ENCODE measurements around the gene STK32B. TPM values are rescaled to one million over a fixed set of nuclear protein-coding genes. Genes with fewer than 3 reads are reported as not detected.

The STK32B gene
- total and polyA plus RNA-seq, 10 donors = 0.03 to 0.87 (median 0.36) TPM

- intact Hi-C loops (cut with DNase I; ENCODE audit: low total_unique reads) = no loop called here
- no peak for DNase-seq
- H3K4me1 ChIP-seq = no peaks in the 10 kb centered on the region
- H3K27ac ChIP-seq = no peak overlapping the region
- H3K4me3 ChIP-seq = no peak overlapping the region
- no peaks in the 10 kb centered on the region for H3K27me3 ChIP-seq (replicated peaks in 1 of 7)
- TF ChIP-seq POLR2A (IDR thresholded peaks at IDR 0.05) (no peak), CTCF (IDR thresholded peaks at IDR 0.05 in 8 of 11, conservative IDR thresholded peaks at IDR 0.05 in 3 of 11) (peak in 6 of 11 experiments; percentile 30 to 56 (median 42))
- H3K9me3 ChIP-seq = peaks cover 0 to 27% (median 10%) of the 10 kb centered on the region in 8 donors
- H3K36me3 ChIP-seq = no peaks in the 10 kb centered on the region
- WGBS, 5 donors = 63 to 77% (median 70%) methylated on average over 8 of the region's 8 CpGs
Observed at GRCh38 chr4:5399790-5400421, 348.6 kb downstream of the STK32B start.

GRCh38 chr4:5403746-5404497, 352.6 kb downstream of the STK32B start:
- H3K27me3 ChIP-seq (replicated peaks in 1 of 7) = no peaks in the 10 kb centered on the region
- TF ChIP-seq POLR2AphosphoS5 (IDR thresholded peaks at IDR 0.05) (no peak), POLR2A (IDR thresholded peaks at IDR 0.05) (no peak), CTCF (IDR thresholded peaks at IDR 0.05 in 8 of 11, conservative IDR thresholded peaks at IDR 0.05 in 3 of 11) (no peak)
- no peaks in the 10 kb centered on the region for H3K4me1 ChIP-seq
- no peak overlapping the region for H3K27ac ChIP-seq
- DNase-seq = no peak
- no peak overlapping the region for H3K4me3 ChIP-seq
- no peaks in the 10 kb centered on the region for H3K36me3 ChIP-seq
- intact Hi-C loops (cut with DNase I; ENCODE audit: low total_unique reads) = no loop called here
- peaks cover 0 to 55% (median 32%) of the 10 kb centered on the region in 8 donors for H3K9me3 ChIP-seq
- 82 to 91% (median 88%) methylated on average over 7 of the region's 7 CpGs for WGBS, 5 donors

- Histone ChIP-seq H3K27me3 (replicated peaks in 1 of 7) (no peaks in the 10 kb centered on the region), H3K9me3 (peaks cover 0 to 32% (median 19%) of the 10 kb centered on the region in 8 donors), H3K36me3 (no peaks in the 10 kb centered on the region), H3K4me1 (no peaks in the 10 kb centered on the region), H3K4me3 (no peak overlapping the region), H3K27ac (no peak overlapping the region)
- no peak for DNase-seq
- intact Hi-C loops (cut with DNase I; ENCODE audit: low total_unique reads) = no loop called here
- no peak for TF ChIP-seq POLR2AphosphoS5 (IDR thresholded peaks at IDR 0.05)
- no peak for TF ChIP-seq CTCF (IDR thresholded peaks at IDR 0.05 in 8 of 11, conservative IDR thresholded peaks at IDR 0.05 in 3 of 11)
- TF ChIP-seq POLR2A (IDR thresholded peaks at IDR 0.05) = no peak
- 57 to 88% (median 74%) methylated on average over 2 of the region's 2 CpGs for WGBS, 5 donors
Observed at GRCh38 chr4:5409237-5409636, 358.0 kb downstream of the STK32B start.

- no peaks in the 10 kb centered on the region for H3K27me3 ChIP-seq (replicated peaks in 1 of 7)
- no peak for DNase-seq
- H3K9me3 ChIP-seq = peaks cover 0 to 29% (median 18%) of the 10 kb centered on the region in 8 donors
- TF ChIP-seq POLR2AphosphoS5 (IDR thresholded peaks at IDR 0.05) (no peak), CTCF (IDR thresholded peaks at IDR 0.05 in 8 of 11, conservative IDR thresholded peaks at IDR 0.05 in 3 of 11) (no peak), POLR2A (IDR thresholded peaks at IDR 0.05) (no peak)
- H3K36me3 ChIP-seq = no peaks in the 10 kb centered on the region
- WGBS, 5 donors = 72 to 85% (median 76%) methylated on average over 6 of the region's 6 CpGs
- H3K4me1 ChIP-seq = no peaks in the 10 kb centered on the region
- intact Hi-C loops (cut with DNase I; ENCODE audit: low total_unique reads) = no loop called here
- H3K27ac ChIP-seq = no peak overlapping the region
- no peak overlapping the region for H3K4me3 ChIP-seq
Observed at GRCh38 chr4:5409972-5410618, 358.8 kb downstream of the STK32B start.

All from spleen (tissue), 11 donors.